SK-N-SH (cell line): ENCODE results near the gene PLVAP. TPM values are rescaled to one million over a fixed set of nuclear protein-coding genes. Genes with fewer than 3 reads are reported as not detected.

Source experiments
- CTCF ChIA-PET: fragments of 300-600, 350-600 bp; formaldehyde crosslinking; extraction: SDS; loops from one replicate; lab custom pipeline; 2021; lab: Yijun Ruan, JAX
- POLR2A ChIA-PET: fragments of 350-600 bp; sonication (Branson Sonifier 250); formaldehyde crosslinking; extraction: SDS; loops from one replicate; lab custom pipeline; 2020; ENCODE audit warnings: antibody characterized with exemption, inconsistent platforms; lab: Yijun Ruan, JAX
- DNase-seq: peaks from one replicate; pipeline ENCODE4 v3.0.0; 2012
- H2AFZ ChIP-seq: fragments of 200-600 bp; sonication (generic); 2 replicates; pipeline ENCODE4 v1.8.1; 2016; ENCODE audit warnings: antibody characterized with exemption, mild to moderate bottlenecking, low read depth
- H3F3A ChIP-seq: fragments of 200-600 bp; sonication (generic); replicated peaks from 2 replicates; pipeline ENCODE3; 2016; ENCODE audit warnings: antibody characterized with exemption, mild to moderate bottlenecking; ENCODE audit not compliant: insufficient read depth
- H3K27ac ChIP-seq, 2 experiments: fragments of 200-500 bp in 1 of 2; fragments of 200-600 bp in 1 of 2; sonication (Bioruptor generic) in 1 of 2; sonication (generic), shearing (Covaris generic) in 1 of 2; 2 replicates each; pipeline versions ENCODE4 v1.5.1 to v1.6.1; 2014 to 2016; ENCODE audit warnings: low read depth in 2 of 2, inconsistent platforms in 1 of 2, low read length in 1 of 2, mild to moderate bottlenecking in 1 of 2, mixed read lengths in 1 of 2
- H3K27me3 ChIP-seq: fragments of 200-600 bp; sonication (generic), shearing (Covaris generic); 2 replicates; pipeline ENCODE4 v1.6.1; 2016; ENCODE audit warnings: mixed run types; ENCODE audit not compliant: insufficient read depth
- H3K36me3 ChIP-seq, 2 experiments: fragments of 200-500 bp in 1 of 2; fragments of 200-600 bp in 1 of 2; sonication (Bioruptor generic) in 1 of 2; sonication (generic) in 1 of 2; replicated peaks in 1 of 2; 2 replicates each; pipeline versions ENCODE3 to v1.5.1; 2014 to 2016; ENCODE audit warnings: low read length in 1 of 2, mild to moderate bottlenecking in 1 of 2; ENCODE audit not compliant: insufficient read depth in 2 of 2, control insufficient read depth in 1 of 2
- H3K4me1 ChIP-seq, 2 experiments: fragments of 200-500 bp in 1 of 2; fragments of 200-600 bp in 1 of 2; sonication (Bioruptor generic) in 1 of 2; sonication (generic), shearing (Covaris generic) in 1 of 2; 2 replicates each; pipeline versions ENCODE4 v1.5.1 to v1.6.1; 2014 to 2016; ENCODE audit warnings: low read depth in 1 of 2, low read length in 1 of 2, mixed run types in 1 of 2; ENCODE audit not compliant: insufficient read depth in 2 of 2, control insufficient read depth in 1 of 2
- H3K4me2 ChIP-seq: fragments of 200-600 bp; sonication (generic), shearing (Covaris generic); 2 replicates; pipeline ENCODE4 v1.6.1; 2017; ENCODE audit warnings: mixed run types
- H3K4me3 ChIP-seq, 2 experiments: fragments of 200-500 bp in 1 of 2; fragments of 200-600 bp in 1 of 2; sonication (Bioruptor generic) in 1 of 2; sonication (generic), shearing (Covaris generic) in 1 of 2; 2 replicates each; pipeline versions ENCODE4 v1.5.1 to v1.8.1; 2014 to 2016; ENCODE audit warnings: low read depth in 2 of 2, inconsistent platforms in 1 of 2, low read length in 1 of 2, mild to moderate bottlenecking in 1 of 2, mixed read lengths in 1 of 2, moderate library complexity in 1 of 2
- H3K79me2 ChIP-seq: fragments of 200-600 bp; sonication (generic); 2 replicates; pipeline ENCODE4 v1.8.1; 2017; ENCODE audit warnings: mild to moderate bottlenecking; ENCODE audit not compliant: insufficient read depth
- H3K9ac ChIP-seq: fragments of 200-600 bp; sonication (generic); 2 replicates; pipeline ENCODE4 v1.6.1; 2017; ENCODE audit warnings: mixed run types
- H3K9me2 ChIP-seq: fragments of 200-600 bp; sonication (generic); 2 replicates; pipeline ENCODE4 v1.6.1; 2017; ENCODE audit warnings: mixed run types
- H3K9me3 ChIP-seq: fragments of 200-600 bp; sonication (generic); 2 replicates; pipeline ENCODE4 v1.6.1; 2017; ENCODE audit warnings: mixed run types, mild to moderate bottlenecking, moderate library complexity
- H4K20me1 ChIP-seq: fragments of 200-600 bp; sonication (generic); 2 replicates; pipeline ENCODE4 v1.6.1; 2017; ENCODE audit warnings: mild to moderate bottlenecking, mixed run types; ENCODE audit not compliant: insufficient read depth
- CHD2 ChIP-seq: fragments of 150-350 bp; IDR thresholded peaks from 2 replicates; pipeline ENCODE4 v1.6.1; 2018; ENCODE audit warnings: low read length; ENCODE audit not compliant: partially characterized antibody
- CTCF ChIP-seq: fragments of 200-600 bp; sonication (generic); IDR thresholded peaks from 2 replicates; pipeline ENCODE4 v1.6.1; 2017; ENCODE audit warnings: antibody characterized with exemption, mild to moderate bottlenecking, moderate library complexity
- ELF1 ChIP-seq: IDR thresholded peaks from 2 replicates; pipeline ENCODE4 v1.4.0; 2012
- FOSL2 ChIP-seq: IDR thresholded peaks from 2 replicates; pipeline ENCODE4 v1.4.0; 2012; ENCODE audit warnings: low read depth, mild to moderate bottlenecking, moderate library complexity, borderline replicate concordance
- FOXJ3 ChIP-seq: sonication (generic); formaldehyde crosslinking; IDR thresholded peaks from 2 replicates; pipeline ENCODE4 v1.5.1; 2020; ENCODE audit warnings: mild to moderate bottlenecking, missing genetic modification reagents
- GATA2 ChIP-seq: sonication (generic); formaldehyde crosslinking; IDR thresholded peaks from 2 replicates; pipeline ENCODE4 v1.5.0; 2020; ENCODE audit warnings: mild to moderate bottlenecking, missing genetic modification reagents
- JUND ChIP-seq: IDR thresholded peaks from 2 replicates; pipeline ENCODE4 v1.4.0; 2012
- MAX ChIP-seq: IDR thresholded peaks from 2 replicates; pipeline ENCODE4 v1.4.0; 2012; ENCODE audit warnings: low read depth
- MEF2A ChIP-seq: IDR thresholded peaks from 2 replicates; pipeline ENCODE4 v1.4.0; 2012; ENCODE audit warnings: low read depth, borderline replicate concordance
- MXI1 ChIP-seq: IDR thresholded peaks from 2 replicates; pipeline ENCODE4 v1.6.1; 2012; ENCODE audit warnings: mild to moderate bottlenecking, low read depth, low read length, improper control_type of control experiment
- NFIC ChIP-seq: IDR thresholded peaks from 2 replicates; pipeline ENCODE4 v1.4.0; 2012; ENCODE audit warnings: borderline replicate concordance
- PBX3 ChIP-seq: IDR thresholded peaks from 2 replicates; pipeline ENCODE4; 2012
- POLR2AphosphoS5 ChIP-seq: IDR thresholded peaks from 2 replicates; pipeline ENCODE4 v1.6.1; 2012; ENCODE audit warnings: low read depth, low read length
- RAD21 ChIP-seq: IDR thresholded peaks from 2 replicates; pipeline ENCODE4 v1.6.1; 2012; ENCODE audit warnings: mild to moderate bottlenecking, low read length
- RCOR1 ChIP-seq: fragments of 150-350 bp; IDR thresholded peaks from 2 replicates; pipeline ENCODE4 v1.6.1; 2017; ENCODE audit warnings: antibody characterized with exemption, low read length
- RXRA ChIP-seq: IDR thresholded peaks from 2 replicates; pipeline ENCODE4 v1.4.0; 2012; ENCODE audit warnings: low read depth, mild to moderate bottlenecking, borderline replicate concordance
- SIN3A ChIP-seq: IDR thresholded peaks from 2 replicates; pipeline ENCODE4 v1.6.1; 2012; ENCODE audit warnings: low read depth, mild to moderate bottlenecking, low read length, moderate library complexity, borderline replicate concordance
- TAF1 ChIP-seq: IDR thresholded peaks from 2 replicates; pipeline ENCODE4 v1.6.1; 2012; ENCODE audit warnings: low read depth, mild to moderate bottlenecking, low read length, moderate library complexity, borderline replicate concordance
- TCF12 ChIP-seq: IDR thresholded peaks from 2 replicates; pipeline ENCODE4 v1.4.0; 2012
- TEAD4 ChIP-seq: IDR thresholded peaks from 2 replicates; pipeline ENCODE4 v1.4.0; 2012; ENCODE audit warnings: mild to moderate bottlenecking, borderline replicate concordance; ENCODE audit not compliant: insufficient read depth
- USF2 ChIP-seq: fragments of 150-350 bp; IDR thresholded peaks from 2 replicates; pipeline ENCODE4 v1.6.1; 2017; ENCODE audit warnings: antibody characterized with exemption, low read length, low read depth, borderline replicate concordance
- YY1 ChIP-seq: IDR thresholded peaks from 2 replicates; pipeline ENCODE4 v1.4.0; 2012; ENCODE audit warnings: low read depth, mild to moderate bottlenecking
- WGBS: methylation state at CpG from one replicate; pipeline ENCODE4 v1.1.6; 2017; ENCODE audit warnings: low lambda C conversion rate; 5-methylcytosine and 5-hydroxymethylcytosine counted together
- polyA plus RNA-seq, 3 experiments: library from polyadenylated mRNA; depleted of rRNA; stranded (reverse); fragments of >200 nt; gene quantifications; 2 replicates each; pipeline ENCODE4 v1.2.3, GENCODE V29; 2012
- TF ChIP-seq, protein P1 (sequence below): IDR thresholded peaks from 2 replicates; pipeline ENCODE4 v1.4.0; 2012; ENCODE audit warnings: low read depth, borderline replicate concordance
- TF ChIP-seq, protein P2 (sequence below): fragments of 150-350 bp; IDR thresholded peaks from 2 replicates; pipeline ENCODE4 v1.6.1; 2016; ENCODE audit warnings: mild to moderate bottlenecking, low read depth, low read length
- TF ChIP-seq, protein P3 (sequence below): IDR thresholded peaks from 2 replicates; pipeline ENCODE4 v1.4.0; 2012; ENCODE audit warnings: low read depth, borderline replicate concordance

Gene PLVAP
- polyA plus RNA-seq, 1 of the 3 experiments (the other 2 are of a cell fraction), result not detected

DNA sequence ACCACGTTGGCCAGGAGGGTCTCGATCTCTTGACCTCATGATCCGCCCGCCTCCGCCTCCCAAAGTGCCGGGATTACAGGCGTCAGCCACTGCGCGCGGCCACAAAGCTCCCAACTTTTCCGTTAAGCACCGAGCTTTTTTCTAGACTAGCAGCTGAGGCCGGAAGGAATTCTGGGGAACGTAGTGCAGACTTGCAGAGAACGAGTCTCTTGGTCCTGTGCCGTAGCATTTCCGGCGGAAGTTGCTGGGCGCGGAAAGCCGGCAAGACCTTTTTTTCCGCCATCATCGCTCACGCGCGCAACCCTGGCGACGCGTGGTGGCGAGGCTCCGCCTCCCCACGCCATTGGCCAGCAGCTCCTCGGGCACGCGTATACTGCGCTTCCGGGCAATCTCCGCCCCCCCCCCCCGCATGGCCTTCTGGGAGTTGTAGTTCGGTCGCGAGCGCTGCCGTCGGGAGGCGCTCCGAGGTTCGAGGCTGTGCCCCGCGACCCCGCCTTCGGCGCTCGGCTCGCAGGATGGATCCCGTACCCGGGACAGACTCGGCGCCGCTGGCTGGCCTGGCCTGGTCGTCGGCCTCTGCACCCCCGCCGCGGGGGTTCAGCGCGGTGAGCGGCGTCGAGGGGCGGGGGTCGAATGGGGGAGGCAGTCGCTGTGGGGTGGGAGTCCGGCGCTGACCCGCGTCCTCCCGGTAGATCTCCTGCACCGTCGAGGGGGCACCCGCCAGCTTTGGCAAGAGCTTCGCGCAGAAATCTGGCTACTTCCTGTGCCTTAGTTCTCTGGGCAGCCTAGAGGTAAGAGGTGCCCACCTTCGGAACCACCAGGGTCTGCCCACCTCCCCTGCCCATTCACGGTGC, 42.7 kb upstream of the PLVAP start, which contains the start of gene MVB12A:
Gene MVB12A, plus strand, starts transcription at position 427 of the 854 bp plus-strand sequence. Its CDS starts 89 bp downstream, at position 516.
- H3K36me3 ChIP-seq, result peaks cover 3 to 7% of the 10 kb centered on the region in 2 experiments
- H3K4me3 ChIP-seq, result peak within 1 kb of the TSS; percentile 75 to 78
- WGBS, result 0% methylated on average over 37 of the region's 85 CpGs
- H3K9me3 ChIP-seq, result no peaks in the 10 kb centered on the region
- H3K27me3 ChIP-seq, result no peaks in the 10 kb centered on the region
- H2AFZ ChIP-seq, result peak within 1 kb of the TSS; percentile 99
- peak within 1 kb of the TSS; percentile 60 to 76 for H3K27ac ChIP-seq
- POLR2A ChIA-PET, result interaction anchor here (0.6 to 1.3 kb wide), 6 partner anchors 18 to 1300 kb away, joined by 3 to 7 read pairs (median 4); partner anchors contain the start of genes DDA1, PGLS and SLC27A1
- CTCF ChIA-PET, result interaction anchor here (0.7 to 3.5 kb wide), 12 partner anchors 9 to 53 kb away, joined by 3 to 11 read pairs (median 4); no protein-coding TSS in a partner anchor
- peaks cover 7% of the 10 kb centered on the region for H3F3A ChIP-seq
- H3K4me2 ChIP-seq, result peak within 1 kb of the TSS; percentile 89
- H3K4me1 ChIP-seq, result peaks cover 0 to 8% of the 10 kb centered on the region in 2 experiments; a peak in 1 of 4 replicates
- H4K20me1 ChIP-seq, result no peaks in the 10 kb centered on the region
- peak; percentile 97 for DNase-seq
- peak within 1 kb of the TSS; percentile 69 for H3K9ac ChIP-seq
- no peaks in the 10 kb centered on the region for H3K9me2 ChIP-seq
- H3K79me2 ChIP-seq, result no peaks in the 10 kb centered on the region
- TF ChIP-seq MXI1 (peak; percentile 86), CHD2 (no peak), NFIC (no peak), SIN3A (peak; percentile 45; the same call in 1 of the 2 replicates), CTCF (no peak), TAF1 (peak; percentile 53), YY1 (peak; percentile 86), FOXJ3 (no peak), GATA2 (CRISPR knock-in tag) (no peak), TEAD4 (no peak), MAX (peak; percentile 92), RXRA (no peak), USF2 (no peak), MEF2A (no peak), POLR2AphosphoS5 (peak; percentile 63; the same call in 1 of the 2 replicates), RAD21 (no peak), FOSL2 (no peak), PBX3 (no peak), JUND (no peak), RCOR1 (peak; percentile 62; the same call in 1 of the 2 replicates), ELF1 (peak; percentile 87), TCF12 (no peak)
- TF ChIP-seq, protein P1, sequence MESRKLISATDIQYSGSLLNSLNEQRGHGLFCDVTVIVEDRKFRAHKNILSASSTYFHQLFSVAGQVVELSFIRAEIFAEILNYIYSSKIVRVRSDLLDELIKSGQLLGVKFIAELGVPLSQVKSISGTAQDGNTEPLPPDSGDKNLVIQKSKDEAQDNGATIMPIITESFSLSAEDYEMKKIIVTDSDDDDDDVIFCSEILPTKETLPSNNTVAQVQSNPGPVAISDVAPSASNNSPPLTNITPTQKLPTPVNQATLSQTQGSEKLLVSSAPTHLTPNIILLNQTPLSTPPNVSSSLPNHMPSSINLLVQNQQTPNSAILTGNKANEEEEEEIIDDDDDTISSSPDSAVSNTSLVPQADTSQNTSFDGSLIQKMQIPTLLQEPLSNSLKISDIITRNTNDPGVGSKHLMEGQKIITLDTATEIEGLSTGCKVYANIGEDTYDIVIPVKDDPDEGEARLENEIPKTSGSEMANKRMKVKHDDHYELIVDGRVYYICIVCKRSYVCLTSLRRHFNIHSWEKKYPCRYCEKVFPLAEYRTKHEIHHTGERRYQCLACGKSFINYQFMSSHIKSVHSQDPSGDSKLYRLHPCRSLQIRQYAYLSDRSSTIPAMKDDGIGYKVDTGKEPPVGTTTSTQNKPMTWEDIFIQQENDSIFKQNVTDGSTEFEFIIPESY, result no peak; the same call in 1 of the 2 replicates
- TF ChIP-seq, protein P2, sequence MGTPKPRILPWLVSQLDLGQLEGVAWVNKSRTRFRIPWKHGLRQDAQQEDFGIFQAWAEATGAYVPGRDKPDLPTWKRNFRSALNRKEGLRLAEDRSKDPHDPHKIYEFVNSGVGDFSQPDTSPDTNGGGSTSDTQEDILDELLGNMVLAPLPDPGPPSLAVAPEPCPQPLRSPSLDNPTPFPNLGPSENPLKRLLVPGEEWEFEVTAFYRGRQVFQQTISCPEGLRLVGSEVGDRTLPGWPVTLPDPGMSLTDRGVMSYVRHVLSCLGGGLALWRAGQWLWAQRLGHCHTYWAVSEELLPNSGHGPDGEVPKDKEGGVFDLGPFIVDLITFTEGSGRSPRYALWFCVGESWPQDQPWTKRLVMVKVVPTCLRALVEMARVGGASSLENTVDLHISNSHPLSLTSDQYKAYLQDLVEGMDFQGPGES, result no peak; the same call in 1 of the 2 replicates
- TF ChIP-seq, protein P3, sequence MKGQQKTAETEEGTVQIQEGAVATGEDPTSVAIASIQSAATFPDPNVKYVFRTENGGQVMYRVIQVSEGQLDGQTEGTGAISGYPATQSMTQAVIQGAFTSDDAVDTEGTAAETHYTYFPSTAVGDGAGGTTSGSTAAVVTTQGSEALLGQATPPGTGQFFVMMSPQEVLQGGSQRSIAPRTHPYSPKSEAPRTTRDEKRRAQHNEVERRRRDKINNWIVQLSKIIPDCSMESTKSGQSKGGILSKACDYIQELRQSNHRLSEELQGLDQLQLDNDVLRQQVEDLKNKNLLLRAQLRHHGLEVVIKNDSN, result no peak; the same call in 1 of the 2 replicates
